ENCODE measurements around the gene SORCS2. TPM values are rescaled to one million over a fixed set of nuclear protein-coding genes. Genes with fewer than 3 reads are reported as not detected.

Gene SORCS2
- total and polyA plus RNA-seq, 3 donors from 2014 or later, result 2.7 to 4.6 (median 2.9) TPM

DNA sequence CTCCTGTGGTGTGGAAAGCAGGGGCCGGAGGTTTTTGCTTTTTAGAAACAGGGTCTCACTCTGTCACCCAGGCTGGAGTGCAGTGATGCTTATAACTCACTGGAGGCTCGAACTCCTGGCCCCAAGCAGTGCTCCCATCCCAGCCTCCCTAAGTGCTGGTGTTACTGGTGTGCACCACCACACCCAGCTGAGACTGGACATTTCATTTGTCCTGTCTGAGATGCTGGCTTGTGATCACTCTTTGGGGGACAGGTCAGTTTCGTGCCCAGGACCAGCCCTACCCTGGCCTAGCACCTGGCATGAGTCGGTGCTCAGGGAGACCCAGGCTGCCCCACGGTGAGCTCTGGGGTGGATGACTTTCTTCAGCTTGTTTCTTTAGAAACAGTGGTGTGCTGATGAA is 231.1 kb downstream of the SORCS2 start:
- Histone ChIP-seq H3K9me3 (no peaks in the 10 kb centered on the region), H3K27ac (no peak overlapping the region), H3K27me3 (no peaks in the 10 kb centered on the region), H3K4me3 (no peak overlapping the region), H3K36me3 (ENCODE audit: low read depth, missing control alignments) (no peaks in the 10 kb centered on the region), H3K4me1 (peaks cover 3% of the 10 kb centered on the region)
- DNase-seq, result no peak
- intact Hi-C loops (cut with DNase I; ENCODE audit: low total_unique reads), result no loop called here
- 87 to 88% methylated on average over 5 of the region's 5 CpGs for WGBS, 2 donors
- TF ChIP-seq, protein P1, sequence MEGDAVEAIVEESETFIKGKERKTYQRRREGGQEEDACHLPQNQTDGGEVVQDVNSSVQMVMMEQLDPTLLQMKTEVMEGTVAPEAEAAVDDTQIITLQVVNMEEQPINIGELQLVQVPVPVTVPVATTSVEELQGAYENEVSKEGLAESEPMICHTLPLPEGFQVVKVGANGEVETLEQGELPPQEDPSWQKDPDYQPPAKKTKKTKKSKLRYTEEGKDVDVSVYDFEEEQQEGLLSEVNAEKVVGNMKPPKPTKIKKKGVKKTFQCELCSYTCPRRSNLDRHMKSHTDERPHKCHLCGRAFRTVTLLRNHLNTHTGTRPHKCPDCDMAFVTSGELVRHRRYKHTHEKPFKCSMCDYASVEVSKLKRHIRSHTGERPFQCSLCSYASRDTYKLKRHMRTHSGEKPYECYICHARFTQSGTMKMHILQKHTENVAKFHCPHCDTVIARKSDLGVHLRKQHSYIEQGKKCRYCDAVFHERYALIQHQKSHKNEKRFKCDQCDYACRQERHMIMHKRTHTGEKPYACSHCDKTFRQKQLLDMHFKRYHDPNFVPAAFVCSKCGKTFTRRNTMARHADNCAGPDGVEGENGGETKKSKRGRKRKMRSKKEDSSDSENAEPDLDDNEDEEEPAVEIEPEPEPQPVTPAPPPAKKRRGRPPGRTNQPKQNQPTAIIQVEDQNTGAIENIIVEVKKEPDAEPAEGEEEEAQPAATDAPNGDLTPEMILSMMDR (IDR thresholded peaks at IDR 0.05), result no peak
- no peak for TF ChIP-seq POLR2A (IDR thresholded peaks at IDR 0.05)

DNA sequence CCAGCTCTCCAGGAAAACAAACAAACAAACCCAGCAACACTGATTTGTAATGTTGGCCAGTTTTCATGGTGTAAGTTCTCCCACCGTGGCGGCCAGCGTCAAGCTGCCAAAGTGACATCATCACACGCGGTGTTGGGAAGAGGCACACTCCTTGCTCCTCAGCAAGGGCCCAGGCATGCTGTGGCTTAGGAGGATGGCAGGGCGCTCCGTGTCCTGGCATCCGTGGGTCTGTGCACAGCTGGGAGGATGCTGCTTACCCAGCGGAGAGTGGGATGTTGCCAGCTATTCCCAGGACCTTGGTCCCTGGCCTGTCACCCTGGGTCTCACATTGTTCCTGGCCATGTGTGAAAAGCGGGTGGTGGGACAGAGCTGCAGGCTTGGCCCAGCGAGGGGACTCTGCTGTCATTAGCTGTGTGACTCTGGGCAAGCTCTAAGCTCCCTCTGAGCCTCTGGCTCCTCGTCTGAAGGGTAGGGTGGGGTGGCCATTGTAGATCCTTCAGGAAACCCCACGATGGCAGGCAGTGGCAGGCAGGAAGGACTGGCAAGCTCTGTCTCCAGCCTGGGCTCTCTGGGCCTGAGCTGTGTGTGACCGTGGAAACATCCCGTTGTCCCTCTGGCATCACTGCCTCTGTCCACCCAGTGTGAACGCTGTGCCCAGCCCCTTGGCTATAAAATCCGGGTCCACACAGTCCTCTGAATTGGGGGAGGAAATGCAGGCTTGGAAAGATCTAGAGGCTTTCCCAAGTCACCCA is 231.6 kb downstream of the SORCS2 start:
- no peaks in the 10 kb centered on the region for H3K27me3 ChIP-seq
- H3K27ac ChIP-seq, result no peak overlapping the region
- intact Hi-C loops (cut with DNase I; ENCODE audit: low total_unique reads), result no loop called here
- WGBS, 2 donors, result 80 to 81% methylated on average over 4 to 15 of the region's 17 CpGs
- no peaks in the 10 kb centered on the region for H3K9me3 ChIP-seq
- no peaks in the 10 kb centered on the region for H3K36me3 ChIP-seq (ENCODE audit: low read depth, missing control alignments)
- no peak for DNase-seq
- peaks cover 3% of the 10 kb centered on the region for H3K4me1 ChIP-seq
- H3K4me3 ChIP-seq, result no peak overlapping the region
- TF ChIP-seq POLR2A (IDR thresholded peaks at IDR 0.05), result no peak
- TF ChIP-seq, protein P1 (IDR thresholded peaks at IDR 0.05), result no peak

DNA sequence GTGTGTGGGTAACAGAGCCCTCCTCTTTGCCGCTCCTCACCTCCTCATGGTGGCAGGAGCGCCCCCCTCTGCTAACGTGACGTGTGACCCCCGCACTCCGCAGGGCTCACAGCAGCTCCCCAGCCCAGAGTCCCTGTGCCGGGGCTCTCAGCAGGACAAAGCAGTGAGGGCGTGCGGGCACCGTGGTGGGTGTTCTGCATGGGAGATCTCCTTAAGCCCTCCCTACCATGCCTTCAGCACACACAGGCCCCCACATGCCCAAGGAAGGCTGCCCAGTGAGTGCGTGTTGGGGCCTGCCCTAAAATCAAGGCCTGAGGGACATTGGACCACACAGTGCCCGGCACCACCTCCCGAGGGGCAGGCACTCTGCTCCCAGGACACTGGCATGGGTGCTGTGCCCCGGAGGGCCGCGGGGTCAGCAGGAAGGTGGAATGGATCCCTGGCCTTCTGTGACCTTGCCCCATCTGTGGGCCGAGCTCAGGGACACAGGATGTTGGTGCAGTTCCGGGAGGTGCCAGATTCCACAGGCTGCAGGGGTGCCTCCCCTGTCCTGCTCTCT is 232.3 kb downstream of the SORCS2 start:
- Histone ChIP-seq H3K4me3 (no peak overlapping the region), H3K4me1 (peaks cover 3% of the 10 kb centered on the region), H3K36me3 (ENCODE audit: low read depth, missing control alignments) (no peaks in the 10 kb centered on the region), H3K27ac (no peak overlapping the region), H3K27me3 (no peaks in the 10 kb centered on the region), H3K9me3 (no peaks in the 10 kb centered on the region)
- no peak for DNase-seq
- intact Hi-C loops (cut with DNase I; ENCODE audit: low total_unique reads), result no loop called here
- 83% methylated on average over 17 of the region's 18 CpGs; no CpG with 5 or more reads in 1 of the 2 donors for WGBS, 2 donors
- TF ChIP-seq POLR2A (IDR thresholded peaks at IDR 0.05), result no peak
- TF ChIP-seq, protein P1 (IDR thresholded peaks at IDR 0.05), result no peak

DNA sequence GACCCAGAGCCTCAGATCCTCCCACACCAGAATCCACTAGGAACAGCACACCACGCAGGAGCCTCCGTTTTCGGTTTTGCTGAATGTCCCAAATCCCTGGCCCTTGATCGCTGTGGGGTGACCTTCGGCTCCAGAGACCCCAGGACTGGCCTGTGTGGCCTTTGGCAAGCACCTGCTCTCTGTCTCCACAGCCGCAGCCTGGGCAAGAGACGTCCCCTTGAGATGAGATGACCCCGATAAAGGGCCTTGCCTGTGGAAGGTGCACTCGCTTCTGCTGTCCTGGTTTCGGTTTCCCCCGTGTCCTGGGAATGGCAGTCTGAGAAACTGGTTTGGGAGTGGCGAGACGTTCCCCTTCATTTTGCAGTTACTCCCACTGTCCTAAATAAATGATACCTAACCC is 232.8 kb downstream of the SORCS2 start:
- H3K9me3 ChIP-seq, result no peaks in the 10 kb centered on the region
- peaks cover 6% of the 10 kb centered on the region for H3K4me1 ChIP-seq
- WGBS, 2 donors, result 86% methylated on average over 6 to 13 of the region's 13 CpGs
- no peaks in the 10 kb centered on the region for H3K36me3 ChIP-seq (ENCODE audit: low read depth, missing control alignments)
- H3K27ac ChIP-seq, result no peak overlapping the region
- intact Hi-C loops (cut with DNase I; ENCODE audit: low total_unique reads), result no loop called here
- H3K4me3 ChIP-seq, result no peak overlapping the region
- DNase-seq, result no peak
- no peaks in the 10 kb centered on the region for H3K27me3 ChIP-seq
- TF ChIP-seq POLR2A (IDR thresholded peaks at IDR 0.05), result no peak
- TF ChIP-seq, protein P1 (IDR thresholded peaks at IDR 0.05), result no peak
